Upper lobe of left lung (tissue), 6 donors: ENCODE data around the gene FABP2. TPM values are rescaled to one million over a fixed set of nuclear protein-coding genes. Genes with fewer than 3 reads are reported as not detected.
"Not testable (repeated sequence)": the region's sequence is repeated elsewhere in the genome, so short reads cannot be mapped to it uniquely, and the experiment has no call there.

Experiments used
- ATAC-seq, 2 donors: fragments of 200-7000 bp; cut with Tn5 transposase; one replicate each; pipeline ENCODE4 v1.9.1; 2022; ENCODE audit warnings: mild to moderate bottlenecking in 2 of 2, moderate library complexity in 2 of 2; ENCODE audit not compliant: low FRiP score in 2 of 2
- DNase-seq, 2 donors: peaks; one replicate each; pipeline ENCODE4 v3.0.0-alpha.2; 2019 to 2020
- H3K27ac ChIP-seq, 4 donors: fragments of 200-600 bp; sonication (generic); one replicate each; pipeline ENCODE4 v1.5.1; 2016 to 2019
- H3K27me3 ChIP-seq, 4 donors: fragments of 200-600 bp; sonication (generic); one replicate each; pipeline ENCODE4 v1.5.1; 2017 to 2019
- H3K36me3 ChIP-seq, 4 donors: fragments of 200-600 bp; sonication (generic); one replicate each; pipeline ENCODE4 v1.5.1; 2016 to 2019
- H3K4me1 ChIP-seq, 4 donors: fragments of 200-600 bp; sonication (generic); one replicate each; pipeline ENCODE4 v1.5.1; 2018 to 2019
- H3K4me3 ChIP-seq, 4 donors: fragments of 200-600 bp; sonication (generic); one replicate each; pipeline ENCODE4 v1.5.1; 2017 to 2019; ENCODE audit warnings: mild to moderate bottlenecking in 2 of 4, moderate library complexity in 1 of 4
- H3K9me3 ChIP-seq, 4 donors: fragments of 200-600 bp; sonication (generic); one replicate each; pipeline ENCODE4 v1.5.1; 2018 to 2019
- CTCF ChIP-seq, 6 experiments: fragments of 450-650 bp in 4 of 6; fragments of 200-600 bp in 2 of 6; sonication (generic) in 2 of 6; IDR thresholded peaks; one replicate each; pipeline ENCODE4 v1.5.1; 2016 to 2019; ENCODE audit warnings: antibody characterized with exemption in 6 of 6
- EP300 ChIP-seq, 4 donors: sonication (generic); formaldehyde crosslinking; IDR thresholded peaks; one replicate each; pipeline ENCODE4 v1.5.1; 2017; ENCODE audit warnings: antibody characterized with exemption in 4 of 4, control low read depth in 2 of 4
- POLR2A ChIP-seq, 4 donors: fragments of 450-650 bp; IDR thresholded peaks; one replicate each; pipeline ENCODE4 v1.5.1; 2016 to 2017; ENCODE audit warnings: antibody characterized with exemption in 4 of 4, mild to moderate bottlenecking in 2 of 4
- POLR2AphosphoS5 ChIP-seq, 2 donors: sonication (generic); formaldehyde crosslinking; IDR thresholded peaks; one replicate each; pipeline ENCODE4 v1.5.1; 2017; ENCODE audit warnings: antibody characterized with exemption in 2 of 2
- WGBS, 2 donors: methylation state at CpG; one replicate each; pipeline ENCODE4 v1.1.5; 2017 to 2018; 5-methylcytosine and 5-hydroxymethylcytosine counted together
- total RNA-seq, 6 donors: library from RNA; depleted of rRNA in 4 of 6; stranded (reverse); fragments of >200 nt in 4 of 6; gene quantifications; one replicate each; pipeline versions ENCODE4 v1.1.0 to v1.2.1, GENCODE V29; 2016 to 2021
- donor health status: DM: no; HTN: no; CAD: no; lungs with moderate emphysema.
- donor health status: DM: no; HTN: yes; CAD: no; lungs with severe emphysema.

The FABP2 gene
- total RNA-seq, 6 donors from 2014 or later = not detected

DNA sequence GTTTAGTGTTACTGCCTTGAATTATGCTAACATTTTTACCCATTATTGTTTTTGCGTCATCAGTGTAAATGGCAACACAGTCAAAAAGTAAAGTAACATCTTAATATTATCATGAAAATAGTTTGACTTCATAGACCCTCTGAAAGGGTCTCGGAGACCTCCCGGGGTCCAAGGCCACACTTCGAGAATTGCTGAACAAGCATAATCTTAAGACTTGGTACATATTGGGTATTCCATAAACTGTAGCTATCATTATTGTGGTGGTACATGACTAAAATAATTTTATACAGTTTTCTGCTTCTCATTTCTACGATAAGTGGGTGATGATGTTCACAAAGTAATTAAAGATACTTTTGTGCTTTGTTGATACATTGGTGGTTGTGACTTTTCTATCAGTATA, 32.6 kb downstream of the FABP2 start:
- Histone ChIP-seq H3K27ac (no peak overlapping the region), H3K9me3 (no peaks in the 10 kb centered on the region), H3K27me3 (no peaks in the 10 kb centered on the region), H3K36me3 (peaks cover 0 to 22% (median 8%) of the 10 kb centered on the region in 4 donors), H3K4me3 (no peak overlapping the region), H3K4me1 (peaks cover 7 to 22% (median 14%) of the 10 kb centered on the region in 4 donors)
- DNase-seq (no peak), ATAC-seq (no peak)
- WGBS, 2 donors = 95 to 100% methylated on average over 5 of the region's 5 CpGs
- TF ChIP-seq POLR2AphosphoS5 (IDR thresholded peaks at IDR 0.05) (no peak), EP300 (IDR thresholded peaks at IDR 0.05) (no peak), POLR2A (IDR thresholded peaks at IDR 0.05) (no peak), CTCF (IDR thresholded peaks at IDR 0.05) (no peak)

GRCh38 chr4:119286377-119287002, 35.4 kb downstream of the FABP2 start:
- DNase-seq (no peak), ATAC-seq (peak in 1 of 2 donors; percentile 69)
- 54 to 55% methylated on average over 3 of the region's 3 CpGs for WGBS, 2 donors
- peaks cover 0 to 3% (median 1%) of the 10 kb centered on the region in 4 donors for H3K36me3 ChIP-seq
- no peak for TF ChIP-seq EP300 (IDR thresholded peaks at IDR 0.05)
- peak in 5 of 6 experiments; percentile 15 to 70 (median 56) for TF ChIP-seq CTCF (IDR thresholded peaks at IDR 0.05)
- no peak overlapping the region for H3K27ac ChIP-seq
- no peak overlapping the region for H3K4me3 ChIP-seq
- no peaks in the 10 kb centered on the region for H3K27me3 ChIP-seq
- no peaks in the 10 kb centered on the region for H3K9me3 ChIP-seq
- peaks cover 7 to 30% (median 20%) of the 10 kb centered on the region in 4 donors for H3K4me1 ChIP-seq

DNA sequence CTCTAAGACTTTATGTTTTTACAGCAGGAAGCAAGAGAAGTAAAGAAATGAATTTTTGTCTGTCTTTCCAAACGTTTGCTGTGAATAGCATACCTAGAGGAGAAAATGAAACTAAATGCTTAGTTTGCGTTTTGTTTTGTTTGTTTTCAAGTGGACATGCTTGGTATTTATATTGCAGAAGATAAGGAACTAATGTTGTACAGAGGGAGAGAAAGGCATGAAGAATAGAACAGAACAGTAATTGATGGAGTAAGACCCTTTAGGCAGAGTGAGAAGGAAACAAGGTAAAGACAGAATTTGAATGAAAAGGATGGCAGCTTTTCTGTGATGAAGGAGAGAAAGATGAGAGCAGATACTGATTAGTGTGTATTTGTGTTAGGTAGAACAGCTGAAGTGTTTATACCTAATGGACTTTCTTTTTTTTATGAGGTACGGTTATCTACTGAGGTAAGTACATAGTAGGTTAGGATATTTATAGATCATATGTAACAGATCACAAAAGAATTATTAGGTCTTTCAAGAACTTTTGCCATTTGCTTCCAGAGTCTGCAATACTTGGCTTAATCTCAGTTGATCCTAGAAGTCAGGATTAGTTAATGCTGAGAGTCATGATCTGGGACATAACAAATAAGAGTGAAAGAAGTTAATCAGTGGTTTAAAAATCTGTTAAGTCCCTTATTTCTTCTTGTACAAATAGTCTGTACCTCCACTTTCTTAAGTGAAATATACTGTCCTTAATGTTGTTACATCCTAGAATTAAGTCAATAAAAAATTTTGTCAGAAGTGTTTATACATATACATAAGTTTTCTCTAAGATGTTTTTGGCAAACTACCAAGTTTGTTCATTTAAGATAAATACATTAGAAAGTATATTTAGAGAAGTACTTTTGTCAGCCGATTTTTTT, 36.8 kb downstream of the FABP2 start:
- H3K27me3 ChIP-seq = no peaks in the 10 kb centered on the region
- no peak for TF ChIP-seq POLR2AphosphoS5 (IDR thresholded peaks at IDR 0.05)
- TF ChIP-seq EP300 (IDR thresholded peaks at IDR 0.05) = no peak
- TF ChIP-seq POLR2A (IDR thresholded peaks at IDR 0.05) = no peak
- peak in 4 of 6 experiments; percentile 30 to 52 (median 40) for TF ChIP-seq CTCF (IDR thresholded peaks at IDR 0.05)
- DNase-seq (no peak), ATAC-seq (peak in 1 of 2 donors; percentile 45)
- H3K4me3 ChIP-seq = peak overlapping the region in 2 of 4 donors; percentile 7 to 24
- 14 to 15% methylated on average over 4 of the region's 4 CpGs for WGBS, 2 donors
- peaks cover 11 to 32% (median 22%) of the 10 kb centered on the region in 4 donors for H3K4me1 ChIP-seq
- H3K9me3 ChIP-seq = no peaks in the 10 kb centered on the region
- peaks cover 0 to 3% (median 0%) of the 10 kb centered on the region in 4 donors for H3K36me3 ChIP-seq
- peak overlapping the region in 3 of 4 donors; percentile 24 to 55 (median 49) for H3K27ac ChIP-seq

DNA sequence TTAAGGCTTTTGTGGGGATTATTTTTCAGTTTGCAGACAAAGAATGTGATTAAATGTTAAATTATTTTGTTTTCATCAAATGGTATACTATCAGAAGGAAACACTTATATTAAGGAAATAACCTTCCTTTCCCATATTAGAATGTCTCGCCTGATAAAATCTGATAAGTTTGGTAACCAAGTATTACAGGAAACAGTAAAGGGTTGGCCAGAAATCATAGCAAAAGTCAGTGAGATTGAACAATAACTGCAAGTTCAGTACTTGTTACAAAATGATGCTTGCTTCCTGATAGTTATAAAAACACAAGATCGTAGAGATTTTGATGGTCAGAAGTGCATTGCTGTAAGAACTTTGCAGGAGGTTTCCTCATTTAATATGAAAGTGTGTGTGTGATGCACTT, 40.5 kb downstream of the FABP2 start:
- 33 to 39% methylated on average over 2 of the region's 2 CpGs for WGBS, 2 donors
- Histone ChIP-seq H3K4me1 (peaks cover 11 to 32% (median 21%) of the 10 kb centered on the region in 4 donors), H3K4me3 (no peak overlapping the region), H3K27ac (no peak overlapping the region), H3K27me3 (no peaks in the 10 kb centered on the region), H3K9me3 (no peaks in the 10 kb centered on the region), H3K36me3 (peaks cover 0 to 3% (median 0%) of the 10 kb centered on the region in 4 donors)
- ATAC-seq (no peak), DNase-seq (no peak)
- TF ChIP-seq CTCF (IDR thresholded peaks at IDR 0.05) (no peak), POLR2A (IDR thresholded peaks at IDR 0.05) (no peak), EP300 (IDR thresholded peaks at IDR 0.05) (no peak), POLR2AphosphoS5 (IDR thresholded peaks at IDR 0.05) (no peak)

- 96 to 98% methylated on average over 12 of the region's 12 CpGs for WGBS, 2 donors
These were observed 42.0 kb downstream of the FABP2 start for GRCh38 chr4:119279945-119280344.

GRCh38 chr4:119279541-119279940, 42.4 kb downstream of the FABP2 start:
- H3K27me3 ChIP-seq, H3K4me3 ChIP-seq, H3K36me3 ChIP-seq, ATAC-seq, H3K27ac ChIP-seq, H3K9me3 ChIP-seq: not testable (repeated sequence)
- H3K4me1 ChIP-seq = peaks cover 4 to 15% (median 9%) of the 10 kb centered on the region in 4 donors
- whole genome bisulfite sequencing, 2 donors = 93 to 96% methylated on average over 15 to 18 of the region's 19 CpGs
- DNase-seq = peak in 1 of 2 donors; percentile 40

More at GRCh38 chr4:119279945-119280344, 42.0 kb downstream of the FABP2 start:
- not testable (repeated sequence) for DNase-seq, ATAC-seq, H3K36me3 ChIP-seq, H3K9me3 ChIP-seq, H3K27me3 ChIP-seq, H3K4me3 ChIP-seq, H3K27ac ChIP-seq
- peaks cover 4 to 19% (median 13%) of the 10 kb centered on the region in 4 donors for H3K4me1 ChIP-seq
